ENCODE results near the gene NUBP2. TPM values are rescaled to one million over a fixed set of nuclear protein-coding genes. Genes with fewer than 3 reads are reported as not detected.

The NUBP2 gene
- total RNA-seq, 1 donor from 2014 or later: 59.2 TPM

DNA sequence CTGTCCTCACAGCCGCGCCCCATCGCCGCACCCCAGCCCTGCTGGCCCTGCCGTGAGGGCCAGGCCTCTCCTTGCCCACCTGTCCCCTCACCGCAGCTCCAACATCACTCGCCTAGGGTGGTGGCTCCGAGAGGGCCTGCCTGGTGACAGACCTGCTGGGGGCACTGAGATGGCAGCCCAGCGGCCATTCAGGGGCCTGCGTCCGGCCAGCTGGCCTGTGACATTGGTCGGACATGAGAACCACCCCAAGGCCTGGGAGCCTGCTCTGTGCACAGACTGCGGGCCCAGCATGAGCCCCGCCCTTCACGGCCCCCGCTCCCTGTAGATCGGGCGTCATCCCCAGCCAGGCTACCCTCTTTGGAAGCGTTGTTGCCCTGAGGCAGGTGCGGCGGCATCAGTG, 23.2 kb upstream of the NUBP2 start:
- no peak for DNase-seq

- DNase-seq: no peak
These were observed 21.8 kb upstream of the NUBP2 start for GRCh38 chr16:1760911-1761310.

DNA sequence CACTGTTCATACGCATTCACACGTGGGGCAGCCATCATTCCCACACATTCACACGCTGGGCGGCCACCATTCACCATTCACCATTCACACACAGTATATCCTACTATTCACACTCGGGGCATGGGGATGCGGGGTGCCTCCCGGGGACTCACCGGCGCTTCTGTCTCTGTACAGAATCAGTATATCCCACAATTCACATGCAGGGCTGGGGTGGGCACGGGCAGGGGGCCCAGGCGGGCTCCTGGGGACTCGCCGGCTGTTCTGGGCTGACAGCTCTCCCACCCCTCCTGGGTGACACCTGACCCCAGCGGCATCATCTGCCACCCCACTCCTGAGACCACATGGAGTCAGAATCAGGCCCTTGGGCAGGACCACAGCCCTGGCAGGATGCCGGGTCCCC, 21.0 kb upstream of the NUBP2 start:
- DNase-seq: no peak

- no peak for DNase-seq
These were observed 20.4 kb upstream of the NUBP2 start for GRCh38 chr16:1762196-1762878.

GRCh38 chr16:1762879-1763520, 19.8 kb upstream of the NUBP2 start:
- no peak for DNase-seq

GRCh38 chr16:1763521-1764511, 18.9 kb upstream of the NUBP2 start:
- peak; percentile 65 for DNase-seq

DNA sequence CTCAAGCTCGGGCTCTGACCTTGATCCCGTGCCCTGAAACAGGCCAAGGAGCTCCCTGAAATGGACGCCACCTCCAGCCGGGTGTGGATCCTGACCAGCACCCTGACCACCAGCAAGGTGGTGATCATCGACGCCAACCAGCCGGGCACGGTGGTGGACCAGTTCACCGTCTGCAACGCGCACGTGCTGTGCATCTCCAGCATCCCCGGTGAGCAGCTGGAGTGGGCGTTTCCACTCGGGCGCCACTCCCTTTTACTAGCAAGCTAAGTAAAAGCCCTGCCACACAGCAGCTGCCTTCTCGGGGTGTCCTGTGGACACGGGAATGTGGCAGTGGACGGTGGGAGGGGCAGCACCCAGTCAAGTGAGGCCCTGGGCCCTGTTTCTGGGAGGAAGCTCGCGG, 17.8 kb upstream of the NUBP2 start:
- no peak for DNase-seq

GRCh38 chr16:1765826-1766225, 16.9 kb upstream of the NUBP2 start:
- no peak for DNase-seq

DNA sequence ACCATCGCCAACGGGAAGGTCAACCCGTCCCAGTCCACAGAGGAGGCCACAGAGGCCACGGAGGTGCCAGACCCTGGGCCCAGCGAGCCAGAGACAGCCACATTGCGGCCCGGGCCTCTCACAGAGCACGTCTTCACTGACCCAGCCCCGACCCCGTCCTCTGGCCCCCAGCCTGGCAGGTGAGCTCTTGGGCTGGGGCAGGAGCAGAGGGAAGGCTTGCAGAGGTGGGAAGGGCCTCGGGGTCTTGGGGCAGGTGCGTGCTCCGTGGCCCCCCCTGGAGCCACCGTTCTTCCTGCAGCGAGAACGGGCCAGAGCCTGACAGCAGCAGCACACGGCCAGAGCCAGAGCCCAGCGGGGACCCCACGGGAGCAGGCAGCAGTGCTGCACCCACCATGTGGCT, 16.5 kb upstream of the NUBP2 start:
- no peak for DNase-seq

GRCh38 chr16:1766701-1767100, 16.1 kb upstream of the NUBP2 start:
- DNase-seq: no peak

DNA sequence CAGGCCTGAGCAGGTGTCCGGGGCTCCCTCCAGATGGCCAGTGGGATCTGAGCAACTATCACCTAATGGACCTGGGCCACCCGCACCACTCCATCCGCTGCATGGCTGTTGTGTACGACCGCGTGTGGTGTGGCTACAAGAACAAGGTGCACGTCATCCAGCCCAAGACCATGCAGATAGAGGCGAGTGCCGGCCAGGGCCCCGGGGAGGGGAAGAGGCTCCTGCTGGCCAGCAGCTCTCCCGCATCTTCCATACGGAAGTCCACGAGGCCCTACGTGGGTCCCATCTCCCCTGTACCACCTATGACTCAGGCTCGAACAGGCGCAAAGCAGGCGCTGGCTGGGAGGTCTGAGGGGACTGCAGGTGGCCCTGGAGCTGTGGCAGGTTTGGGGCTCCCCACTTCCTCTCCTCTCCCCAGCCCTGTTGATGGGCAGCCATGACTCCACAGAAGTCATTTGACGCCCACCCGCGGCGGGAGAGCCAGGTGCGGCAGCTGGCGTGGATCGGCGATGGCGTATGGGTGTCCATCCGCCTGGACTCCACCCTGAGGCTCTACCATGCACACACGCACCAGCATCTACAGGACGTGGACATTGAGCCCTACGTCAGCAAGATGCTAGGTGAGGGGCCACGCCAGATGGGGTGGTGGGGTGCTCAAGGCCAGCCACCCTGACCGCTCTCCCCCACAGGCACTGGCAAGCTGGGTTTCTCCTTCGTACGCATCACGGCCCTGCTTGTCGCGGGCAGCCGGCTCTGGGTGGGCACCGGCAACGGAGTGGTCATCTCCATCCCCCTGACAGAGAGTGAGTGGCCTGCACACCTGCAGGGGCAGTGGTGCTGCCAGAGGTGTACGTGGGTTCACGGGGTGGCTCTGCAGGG, 15.4 kb upstream of the NUBP2 start:
- no peak for DNase-seq

DNA sequence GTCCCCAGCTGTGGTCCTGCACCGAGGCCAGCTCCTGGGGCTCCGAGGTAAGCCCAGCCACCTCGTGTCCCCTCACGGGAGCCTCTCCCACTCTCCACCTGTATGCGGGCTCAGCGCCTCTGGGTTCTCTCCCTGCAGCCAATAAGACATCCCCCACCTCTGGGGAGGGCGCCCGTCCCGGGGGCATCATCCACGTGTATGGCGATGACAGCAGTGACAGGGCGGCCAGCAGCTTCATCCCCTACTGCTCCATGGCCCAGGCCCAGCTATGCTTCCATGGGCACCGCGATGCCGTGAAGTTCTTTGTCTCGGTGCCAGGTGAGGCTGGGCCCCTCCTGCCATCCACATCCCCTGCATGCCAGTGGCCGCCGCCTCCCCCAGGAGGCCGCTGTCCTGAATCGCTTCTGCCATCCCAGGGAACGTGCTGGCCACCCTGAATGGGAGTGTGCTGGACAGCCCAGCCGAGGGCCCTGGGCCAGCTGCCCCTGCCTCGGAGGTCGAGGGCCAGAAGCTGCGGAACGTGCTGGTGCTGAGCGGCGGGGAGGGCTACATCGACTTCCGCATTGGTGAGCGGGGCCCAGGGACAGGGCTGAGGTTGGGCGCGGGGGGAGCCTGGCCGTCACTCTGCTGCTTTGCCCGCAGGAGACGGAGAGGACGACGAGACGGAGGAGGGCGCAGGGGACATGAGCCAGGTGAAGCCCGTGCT, 14.5 kb upstream of the NUBP2 start:
- no peak for DNase-seq

DNA sequence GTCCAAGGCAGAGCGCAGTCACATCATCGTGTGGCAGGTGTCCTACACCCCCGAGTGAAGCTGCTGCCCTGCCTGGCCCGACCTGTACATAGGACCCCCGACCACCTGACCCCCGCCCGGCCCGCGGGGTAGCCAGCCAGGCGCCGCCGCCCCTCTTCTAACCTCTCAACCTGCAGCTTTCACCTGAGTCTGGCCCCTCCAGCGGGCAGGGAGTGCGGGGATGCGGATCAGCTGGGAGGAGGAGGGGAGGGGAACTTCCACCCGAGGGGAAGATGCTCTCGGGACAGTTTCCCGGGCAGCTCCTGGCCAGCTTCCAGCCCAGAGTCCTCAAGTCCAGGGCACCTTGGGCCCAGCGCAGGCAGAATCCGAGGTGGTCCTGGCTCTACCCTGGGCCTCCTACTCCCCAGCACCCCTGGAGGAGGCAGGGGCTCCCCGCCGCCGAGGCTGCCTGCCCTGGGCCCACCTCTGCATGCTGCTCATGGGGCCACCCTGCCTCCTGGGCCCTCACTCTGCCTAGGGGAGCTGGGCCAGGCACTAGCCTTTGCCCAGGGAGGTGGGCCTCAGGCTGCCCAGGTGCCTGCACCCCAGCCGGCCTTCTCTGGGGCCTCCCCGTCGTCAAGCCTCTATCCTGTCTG, 13.9 kb upstream of the NUBP2 start:
- no peak for DNase-seq

DNA sequence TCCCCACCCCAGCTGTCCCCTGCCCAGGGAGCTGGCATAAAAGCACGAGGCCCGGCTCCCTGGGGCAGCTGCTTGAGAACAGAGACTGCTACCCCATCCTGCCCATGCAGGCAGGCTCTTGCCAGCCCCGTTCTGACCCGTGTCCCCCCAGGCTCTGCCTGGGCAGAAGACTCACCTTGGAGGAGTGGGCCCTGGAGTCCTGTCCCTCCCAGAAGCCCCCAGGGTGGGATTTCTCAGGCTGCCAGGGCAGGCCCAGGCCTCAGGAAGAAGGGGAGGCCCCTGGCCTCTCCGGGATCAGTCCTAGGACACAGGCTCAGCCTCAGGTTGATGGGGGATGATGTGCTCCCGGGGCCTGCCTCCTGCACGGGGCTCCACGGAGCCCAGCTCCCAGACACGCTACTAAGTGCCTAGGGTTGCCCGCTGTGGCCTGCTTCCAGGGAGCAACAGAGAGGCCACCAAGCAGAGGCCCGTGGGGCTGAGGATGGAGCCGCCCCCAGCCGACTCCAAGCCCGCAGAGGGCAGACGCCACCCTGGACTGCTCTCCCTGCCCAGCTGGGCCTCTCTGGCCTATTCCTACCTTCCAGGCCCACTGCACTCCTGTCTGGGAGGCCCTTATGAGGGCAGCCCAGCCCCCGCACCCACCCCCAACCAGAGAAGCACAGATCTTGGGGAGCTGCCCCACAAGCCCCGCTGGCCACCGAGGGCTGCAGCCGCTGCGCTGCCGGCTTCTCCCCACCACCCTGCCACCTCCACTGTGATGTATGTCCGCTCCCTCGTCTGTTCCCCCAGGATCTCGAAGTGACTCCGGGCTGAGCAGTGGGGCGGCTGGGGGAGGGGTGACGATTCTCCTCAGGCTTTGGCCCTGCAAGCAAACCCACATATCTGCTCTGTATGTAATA, 13.1 kb upstream of the NUBP2 start:
- no peak for DNase-seq

- DNase-seq: peak; percentile 37
These were observed 12.2 kb upstream of the NUBP2 start for GRCh38 chr16:1770328-1771187.

- peak; percentile 80 for DNase-seq
These were observed 11.4 kb upstream of the NUBP2 start, which contains the start of gene NME3 for GRCh38 chr16:1771188-1771863. Gene NME3 (minus strand): TSS chr16:1771543. CDS start chr16:1771534, 9 bp downstream.

DNA sequence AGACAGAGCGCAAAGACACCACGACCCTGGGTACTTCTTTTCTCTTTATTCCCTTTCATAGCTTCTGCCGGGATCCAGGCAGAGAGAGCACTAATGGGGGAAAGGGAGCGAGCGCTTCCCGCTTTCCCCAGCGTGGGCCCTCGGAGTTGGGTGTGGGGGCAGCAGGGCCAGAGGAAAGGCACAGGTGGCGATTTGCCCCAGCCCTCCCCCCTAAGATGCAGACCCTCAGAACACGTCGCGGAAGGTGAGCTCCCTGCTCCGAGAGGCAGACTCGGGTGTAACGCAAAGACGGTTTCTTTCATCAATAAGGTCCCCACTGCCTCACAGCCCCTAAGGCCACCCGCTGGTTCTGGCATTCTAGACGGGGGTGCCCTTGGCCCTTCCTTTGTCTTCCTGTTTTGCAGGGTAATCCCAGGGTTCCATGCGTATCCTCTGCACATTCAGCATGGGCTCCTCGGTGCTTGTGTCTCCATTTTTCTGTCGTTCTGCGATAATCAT, 10.8 kb upstream of the NUBP2 start:
- no peak for DNase-seq
